ENCODE data around the gene STK11.
A peak's percentile ranks its signal among the peaks of the same experiment; 100 is the strongest.

The STK11 gene

DNA sequence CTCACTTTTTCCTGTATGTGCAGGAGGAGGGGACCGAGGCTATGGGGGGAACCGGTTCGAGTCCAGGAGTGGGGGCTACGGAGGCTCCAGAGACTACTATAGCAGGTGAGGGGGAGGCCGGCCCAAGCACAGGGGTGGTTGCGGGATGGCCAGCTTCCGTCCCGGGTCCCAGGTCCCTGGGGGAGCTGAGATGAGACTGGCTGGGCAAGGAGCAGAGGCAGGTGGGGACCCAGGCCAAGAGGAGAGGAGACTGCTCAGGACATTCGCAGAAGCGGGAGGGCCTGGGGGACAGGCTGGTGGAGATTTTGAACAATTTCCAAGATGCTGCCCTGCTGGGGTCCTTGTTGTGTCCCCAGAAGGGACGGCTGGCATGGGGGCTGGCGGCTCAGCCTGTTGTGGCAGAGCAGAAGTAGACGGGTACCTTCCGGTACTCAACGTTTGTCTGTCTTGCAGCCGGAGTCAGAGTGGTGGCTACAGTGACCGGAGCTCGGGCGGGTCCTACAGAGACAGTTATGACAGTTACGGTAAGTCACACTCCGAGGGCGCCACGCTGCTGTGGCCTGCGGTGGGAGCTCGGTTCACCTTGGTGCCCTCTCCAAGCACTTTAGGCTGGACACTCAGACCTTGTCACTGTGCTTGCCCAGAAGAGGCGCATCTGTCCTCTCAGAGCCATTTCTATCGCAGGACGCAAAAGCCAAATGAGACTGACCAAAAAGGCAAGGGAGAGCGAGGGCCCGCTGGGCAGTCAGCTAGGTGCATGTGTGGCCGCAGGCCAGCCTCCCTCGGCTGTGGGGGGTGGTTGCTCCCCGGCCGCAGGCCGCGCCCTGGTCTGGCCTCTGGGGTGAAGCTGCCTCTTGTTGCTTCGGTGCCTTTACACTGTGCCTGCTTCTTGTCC, 66.2 kb downstream of the STK11 start:
- TF ChIP-seq, protein P1, sequence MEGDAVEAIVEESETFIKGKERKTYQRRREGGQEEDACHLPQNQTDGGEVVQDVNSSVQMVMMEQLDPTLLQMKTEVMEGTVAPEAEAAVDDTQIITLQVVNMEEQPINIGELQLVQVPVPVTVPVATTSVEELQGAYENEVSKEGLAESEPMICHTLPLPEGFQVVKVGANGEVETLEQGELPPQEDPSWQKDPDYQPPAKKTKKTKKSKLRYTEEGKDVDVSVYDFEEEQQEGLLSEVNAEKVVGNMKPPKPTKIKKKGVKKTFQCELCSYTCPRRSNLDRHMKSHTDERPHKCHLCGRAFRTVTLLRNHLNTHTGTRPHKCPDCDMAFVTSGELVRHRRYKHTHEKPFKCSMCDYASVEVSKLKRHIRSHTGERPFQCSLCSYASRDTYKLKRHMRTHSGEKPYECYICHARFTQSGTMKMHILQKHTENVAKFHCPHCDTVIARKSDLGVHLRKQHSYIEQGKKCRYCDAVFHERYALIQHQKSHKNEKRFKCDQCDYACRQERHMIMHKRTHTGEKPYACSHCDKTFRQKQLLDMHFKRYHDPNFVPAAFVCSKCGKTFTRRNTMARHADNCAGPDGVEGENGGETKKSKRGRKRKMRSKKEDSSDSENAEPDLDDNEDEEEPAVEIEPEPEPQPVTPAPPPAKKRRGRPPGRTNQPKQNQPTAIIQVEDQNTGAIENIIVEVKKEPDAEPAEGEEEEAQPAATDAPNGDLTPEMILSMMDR (IDR thresholded peaks at IDR 0.05; ENCODE audit: low read depth, low read length, missing control alignments) = no peak
- DNase-seq (ENCODE audit: low read depth) = no peak
- in situ Hi-C loops (cut with HindIII; ENCODE audit: low sequenced_read_pairs) = no loop called here
- peak overlapping the region; percentile 63 for H3K4me3 ChIP-seq (ENCODE audit: low read depth, low read length)

DNA sequence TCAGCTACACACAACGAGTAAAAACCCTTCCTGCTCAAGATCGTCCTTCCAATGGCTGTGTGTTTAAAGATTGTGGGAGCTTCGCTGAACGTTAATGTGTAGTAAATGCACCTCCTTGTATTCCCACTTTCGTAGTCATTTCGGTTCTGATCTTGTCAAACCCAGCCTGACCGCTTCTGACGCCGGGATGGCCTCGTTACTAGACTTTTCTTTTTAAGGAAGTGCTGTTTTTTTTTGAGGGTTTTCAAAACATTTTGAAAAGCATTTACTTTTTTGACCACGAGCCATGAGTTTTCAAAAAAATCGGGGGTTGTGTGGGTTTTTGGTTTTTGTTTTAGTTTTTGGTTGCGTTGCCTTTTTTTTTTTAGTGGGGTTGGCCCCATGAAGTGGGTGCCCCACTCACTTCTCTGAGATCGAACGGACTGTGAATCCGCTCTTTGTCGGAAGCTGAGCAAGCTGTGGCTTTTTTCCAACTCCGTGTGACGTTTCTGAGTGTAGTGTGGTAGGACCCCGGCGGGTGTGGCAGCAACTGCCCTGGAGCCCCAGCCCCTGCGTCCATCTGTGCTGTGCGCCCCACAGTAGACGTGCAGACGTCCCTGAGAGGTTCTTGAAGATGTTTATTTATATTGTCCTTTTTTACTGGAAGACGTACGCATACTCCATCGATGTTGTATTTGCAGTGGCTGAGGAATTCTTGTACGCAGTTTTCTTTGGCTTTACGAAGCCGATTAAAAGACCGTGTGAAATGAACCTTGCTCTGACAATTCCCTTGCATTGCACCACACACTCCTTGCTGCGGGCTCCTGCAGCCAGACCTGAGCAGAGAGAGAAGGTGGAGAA, 67.1 kb downstream of the STK11 start:
- H3K4me3 ChIP-seq (ENCODE audit: low read depth, low read length) = no peak overlapping the region
- in situ Hi-C loops (cut with HindIII; ENCODE audit: low sequenced_read_pairs) = no loop called here

DNA sequence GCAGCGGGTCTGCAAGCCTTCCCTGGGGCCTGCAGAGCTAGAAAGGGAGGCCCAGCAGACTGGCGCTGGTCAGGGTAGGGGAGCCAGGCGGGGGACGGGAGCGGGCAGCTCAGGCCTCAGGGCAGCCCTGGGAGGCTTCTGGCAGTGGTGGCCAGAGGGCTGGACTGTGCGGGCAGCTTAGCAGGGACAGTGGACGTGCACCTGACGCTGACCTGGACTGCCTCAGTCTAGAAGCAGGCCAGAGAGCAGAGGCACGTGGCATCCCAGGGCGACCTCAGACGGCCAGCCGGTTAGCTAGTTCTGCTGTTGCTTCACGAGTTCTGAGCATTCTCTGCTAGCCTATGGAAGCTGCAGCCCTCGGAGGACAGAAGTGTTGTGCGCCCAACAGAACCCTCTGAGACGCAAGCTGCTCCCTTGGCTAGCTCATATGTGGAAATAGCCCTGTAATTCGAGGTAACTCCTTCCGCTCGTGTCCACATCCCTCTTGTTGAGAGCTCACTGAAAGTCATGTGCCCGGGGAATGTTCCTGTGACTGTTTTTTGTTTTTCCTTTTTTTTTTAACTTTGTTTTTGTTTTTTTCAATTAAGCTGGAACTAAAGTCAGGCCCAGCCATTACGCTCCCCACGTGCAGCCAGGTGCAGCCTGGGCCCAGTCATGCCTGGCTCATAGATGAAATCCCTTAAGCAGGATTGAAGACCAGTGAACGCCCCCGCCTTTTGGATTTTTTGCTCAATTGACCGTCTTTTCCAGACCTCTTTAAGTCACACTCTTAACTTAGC, 67.9 kb downstream of the STK11 start:
- DNase-seq (ENCODE audit: low read depth) = no peak
- in situ Hi-C loops (cut with HindIII; ENCODE audit: low sequenced_read_pairs) = no loop called here
- H3K4me3 ChIP-seq (ENCODE audit: low read depth, low read length) = no peak overlapping the region
- TF ChIP-seq, protein P1 (IDR thresholded peaks at IDR 0.05; ENCODE audit: low read depth, low read length, missing control alignments) = no peak

More for the DNA sequence above, 67.1 kb downstream of the STK11 start:
- DNase-seq (ENCODE audit: low read depth) = no peak
- TF ChIP-seq, protein P1 (IDR thresholded peaks at IDR 0.05; ENCODE audit: low read depth, low read length, missing control alignments) = no peak

DNA sequence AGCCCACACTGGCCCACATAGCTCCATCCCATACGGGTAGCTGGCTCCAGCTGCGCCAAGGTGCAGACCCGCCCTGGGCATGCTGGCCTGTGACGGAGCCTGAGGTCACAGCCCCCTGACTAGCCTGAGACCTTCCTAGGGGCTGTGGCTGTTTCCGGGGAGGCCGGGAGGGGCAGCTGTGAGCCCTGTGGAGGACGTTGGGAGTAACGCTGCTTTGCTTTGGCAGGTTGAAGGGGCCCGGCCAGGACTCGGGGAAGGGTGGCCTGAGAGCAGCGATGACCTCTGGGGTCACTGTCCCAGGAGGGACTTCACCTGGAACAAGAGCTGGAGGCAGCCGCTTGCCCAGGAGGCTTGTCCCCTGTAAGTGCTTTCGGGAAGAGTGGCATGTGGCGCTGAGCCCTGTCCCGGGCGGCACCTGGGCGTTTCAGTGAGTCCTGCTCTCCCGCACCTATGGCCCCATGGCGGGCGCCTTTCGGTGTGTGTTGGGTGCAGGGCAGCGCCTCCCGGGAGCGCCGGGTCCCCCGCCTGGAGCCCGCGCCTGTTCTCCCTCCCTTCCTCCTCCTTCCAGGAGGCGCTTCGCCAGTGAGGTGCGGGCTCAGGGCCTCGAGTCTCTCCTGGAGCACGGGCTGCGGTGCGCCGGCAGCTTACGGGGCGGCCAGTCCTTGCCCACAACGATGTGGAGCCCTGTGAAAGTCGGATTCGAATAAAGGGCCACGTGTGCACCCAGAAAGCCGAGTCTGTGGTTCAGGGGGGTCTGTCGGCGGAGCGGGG, 68.7 kb downstream of the STK11 start:
- TF ChIP-seq, protein P1 (IDR thresholded peaks at IDR 0.05; ENCODE audit: low read depth, low read length, missing control alignments) = no peak
- in situ Hi-C loops (cut with HindIII; ENCODE audit: low sequenced_read_pairs) = no loop called here
- no peak for DNase-seq (ENCODE audit: low read depth)
- H3K4me3 ChIP-seq (ENCODE audit: low read depth, low read length) = peak overlapping the region; percentile 62

DNA sequence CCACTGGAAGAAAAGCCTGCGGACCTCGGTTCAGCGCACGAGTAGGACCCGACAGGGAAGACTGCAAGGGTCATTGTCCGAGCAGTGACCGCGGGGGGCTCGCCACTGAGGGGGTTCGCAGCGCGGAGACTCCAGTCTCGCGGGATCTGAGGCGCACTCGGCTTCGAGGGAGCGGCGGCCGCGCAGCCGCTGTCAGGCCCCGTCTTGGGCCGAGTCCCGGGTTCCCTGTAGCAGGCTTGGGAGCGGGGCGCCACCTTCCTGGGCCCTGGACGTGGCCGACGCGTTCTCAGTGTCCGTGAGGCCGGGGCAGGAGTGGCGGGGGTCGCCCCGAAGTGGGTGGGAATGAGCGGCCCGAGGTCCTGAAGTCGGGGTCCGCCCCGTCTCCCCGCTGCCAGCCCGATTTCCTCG, 69.3 kb downstream of the STK11 start:
- in situ Hi-C loops (cut with HindIII; ENCODE audit: low sequenced_read_pairs) = no loop called here
- H3K4me3 ChIP-seq (ENCODE audit: low read depth, low read length) = peak overlapping the region; percentile 62
- TF ChIP-seq, protein P1 (IDR thresholded peaks at IDR 0.05; ENCODE audit: low read depth, low read length, missing control alignments) = no peak
- no peak for DNase-seq (ENCODE audit: low read depth)
